GM19452 (cell line): ENCODE results near the gene CYP4A11.
"Not testable (repeated sequence)": the region's sequence is repeated elsewhere in the genome, so short reads cannot be mapped to it uniquely, and the experiment has no call there.

Experiments used
- ATAC-seq: cut with Tn5 transposase; IDR thresholded peaks from one replicate; pipeline ENCODE4 v1.9.1; 2021; ENCODE audit not compliant: unreplicated experiment

The CYP4A11 gene, protein sequence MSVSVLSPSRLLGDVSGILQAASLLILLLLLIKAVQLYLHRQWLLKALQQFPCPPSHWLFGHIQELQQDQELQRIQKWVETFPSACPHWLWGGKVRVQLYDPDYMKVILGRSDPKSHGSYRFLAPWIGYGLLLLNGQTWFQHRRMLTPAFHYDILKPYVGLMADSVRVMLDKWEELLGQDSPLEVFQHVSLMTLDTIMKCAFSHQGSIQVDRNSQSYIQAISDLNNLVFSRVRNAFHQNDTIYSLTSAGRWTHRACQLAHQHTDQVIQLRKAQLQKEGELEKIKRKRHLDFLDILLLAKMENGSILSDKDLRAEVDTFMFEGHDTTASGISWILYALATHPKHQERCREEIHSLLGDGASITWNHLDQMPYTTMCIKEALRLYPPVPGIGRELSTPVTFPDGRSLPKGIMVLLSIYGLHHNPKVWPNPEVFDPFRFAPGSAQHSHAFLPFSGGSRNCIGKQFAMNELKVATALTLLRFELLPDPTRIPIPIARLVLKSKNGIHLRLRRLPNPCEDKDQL

DNA sequence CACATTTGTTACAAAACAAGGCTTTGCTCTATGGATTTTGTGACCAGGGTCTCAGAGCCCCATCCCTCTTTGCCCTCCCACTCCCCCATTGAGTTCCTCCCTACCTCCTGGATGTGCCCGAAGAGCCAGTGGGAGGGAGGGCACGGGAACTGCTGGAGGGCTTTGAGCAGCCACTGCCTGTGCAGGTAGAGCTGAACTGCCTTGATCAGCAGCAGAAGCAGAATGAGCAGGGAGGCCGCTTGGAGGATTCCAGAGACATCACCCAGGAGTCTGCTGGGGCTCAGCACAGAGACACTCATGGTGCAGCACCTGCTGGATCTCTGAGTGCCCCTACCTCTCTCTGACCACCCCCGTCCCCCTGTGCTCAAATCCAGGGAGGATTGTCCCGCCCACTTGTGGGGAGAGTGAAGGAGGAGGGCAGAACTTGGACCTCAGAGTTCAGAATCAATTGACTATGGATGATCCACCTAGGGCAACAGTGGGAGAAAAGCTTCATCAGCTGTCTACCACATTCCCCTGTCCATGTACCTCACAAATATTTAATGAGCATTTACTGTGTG lies at the start of gene CYP4A11:
Gene CYP4A11 (minus strand): TSS at position 342 of the 560 bp plus-strand sequence. CDS start 43 bp downstream, at position 299.
- ATAC-seq = no peak

DNA sequence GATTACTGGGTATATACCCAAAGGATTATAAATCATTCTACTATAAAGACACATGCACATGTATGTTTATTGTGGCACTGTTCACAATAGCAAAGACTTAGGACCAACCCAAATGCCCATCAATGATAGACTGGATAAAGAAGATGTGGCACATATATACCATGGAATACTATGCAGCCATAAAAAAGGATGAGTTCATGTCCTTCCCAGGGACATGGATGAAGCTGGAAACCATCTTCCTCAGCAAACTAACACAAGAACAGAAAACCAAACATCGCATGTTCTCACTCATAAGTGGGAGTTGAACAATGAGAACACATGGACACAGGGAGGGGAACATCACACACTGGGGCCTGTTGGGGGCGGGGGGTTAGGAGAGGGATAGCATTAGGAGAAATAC lies 49.3 kb upstream of the CYP4A11 start:
- not testable (repeated sequence) for ATAC-seq

DNA sequence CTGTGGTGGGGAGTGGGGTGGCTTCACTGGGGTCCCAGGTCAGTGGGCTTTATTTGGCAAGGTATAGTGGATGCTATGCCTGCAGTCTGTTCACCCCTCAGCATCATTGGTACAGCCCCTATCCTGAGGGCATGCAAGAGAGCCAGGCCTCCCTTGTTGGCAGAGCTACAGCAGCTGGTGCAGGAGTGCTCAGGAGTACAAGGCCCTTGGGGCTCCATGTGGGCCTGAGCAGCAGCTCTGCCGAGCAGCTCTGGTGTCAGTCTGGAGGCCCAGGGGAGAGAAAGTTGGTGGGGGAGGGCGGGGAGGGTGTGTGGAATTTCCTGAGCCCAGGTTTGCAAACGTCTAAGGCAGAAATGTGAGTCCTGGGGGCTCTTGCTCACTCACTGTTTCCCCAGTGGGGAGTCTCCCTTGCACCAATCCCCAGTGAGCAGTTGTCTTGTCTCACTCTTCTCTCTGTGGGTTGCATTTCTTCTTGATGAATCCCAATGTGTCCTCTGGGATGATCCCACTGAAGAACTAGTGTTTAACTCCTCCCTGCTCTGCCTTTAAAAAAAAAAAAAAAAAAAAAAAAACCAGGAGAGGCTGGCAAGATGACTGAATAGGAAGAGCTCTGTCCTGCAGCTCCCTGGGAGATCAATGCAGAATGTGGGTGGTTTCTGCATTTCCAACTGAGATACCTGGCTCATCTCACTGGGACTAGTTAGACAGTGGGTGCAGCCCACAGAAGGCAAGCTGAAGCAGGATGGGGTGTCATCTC lies 42.7 kb upstream of the CYP4A11 start:
- ATAC-seq = no peak

DNA sequence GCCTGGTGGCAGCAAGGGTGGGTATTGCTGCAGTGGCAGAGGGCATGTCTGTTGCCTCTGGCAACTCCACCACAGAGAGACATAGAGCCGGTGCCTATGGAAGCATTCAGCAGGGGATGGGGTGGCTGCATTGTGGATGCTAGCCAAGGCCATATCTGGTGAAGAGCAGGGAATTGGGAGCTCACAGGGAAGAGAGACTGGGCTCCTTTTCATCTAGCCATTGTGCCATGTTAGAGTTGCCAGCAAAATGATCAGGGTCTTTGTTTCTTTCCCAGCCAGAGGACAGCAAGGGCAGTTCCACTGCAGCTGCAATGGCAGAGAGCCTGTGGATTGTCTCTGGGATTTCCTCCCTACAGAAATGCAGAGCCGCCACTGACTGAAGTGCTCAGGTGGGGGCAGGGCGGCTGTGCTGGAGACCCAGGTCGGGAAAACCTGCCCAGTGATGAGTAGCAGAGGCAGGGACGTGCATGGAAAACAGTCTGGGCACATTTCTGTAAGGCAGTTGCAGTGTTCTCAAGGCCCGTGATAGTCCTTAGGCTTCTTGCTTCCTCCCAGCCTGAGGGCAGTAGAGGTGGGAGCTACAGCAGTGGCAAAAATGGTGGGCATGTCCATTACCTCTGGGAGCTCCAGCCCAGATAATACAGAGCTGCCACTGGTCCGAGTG lies 42.0 kb upstream of the CYP4A11 start:
- ATAC-seq = no peak

DNA sequence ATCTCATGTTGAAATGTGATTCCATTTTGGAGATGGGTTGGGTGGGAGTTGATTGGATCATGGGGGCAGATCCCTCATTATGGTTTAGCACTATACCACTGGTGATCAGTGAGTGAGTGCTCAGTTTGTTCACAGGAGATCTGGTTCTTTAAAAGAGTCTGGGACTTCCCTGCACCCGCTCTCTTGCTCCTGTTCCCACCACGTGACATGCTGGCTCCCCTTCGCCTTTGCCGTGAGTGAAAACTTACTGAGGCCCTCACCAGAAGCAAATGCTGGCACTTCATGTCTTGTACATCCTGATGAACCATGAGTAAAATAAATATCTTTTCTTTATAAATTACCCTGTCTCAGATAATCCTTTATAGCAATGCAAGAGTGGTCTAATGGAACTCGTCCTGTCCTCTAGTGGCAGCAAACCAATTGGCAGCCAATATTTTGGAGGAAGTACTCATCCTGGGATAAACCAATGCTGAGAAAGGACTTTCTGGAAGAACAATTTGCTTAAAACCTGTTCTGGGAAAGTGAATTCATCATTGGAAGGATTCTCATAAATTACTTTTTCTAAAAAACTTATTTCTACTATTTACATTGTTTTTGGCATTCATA lies 27.8 kb upstream of the CYP4A11 start:
- ATAC-seq = no peak

DNA sequence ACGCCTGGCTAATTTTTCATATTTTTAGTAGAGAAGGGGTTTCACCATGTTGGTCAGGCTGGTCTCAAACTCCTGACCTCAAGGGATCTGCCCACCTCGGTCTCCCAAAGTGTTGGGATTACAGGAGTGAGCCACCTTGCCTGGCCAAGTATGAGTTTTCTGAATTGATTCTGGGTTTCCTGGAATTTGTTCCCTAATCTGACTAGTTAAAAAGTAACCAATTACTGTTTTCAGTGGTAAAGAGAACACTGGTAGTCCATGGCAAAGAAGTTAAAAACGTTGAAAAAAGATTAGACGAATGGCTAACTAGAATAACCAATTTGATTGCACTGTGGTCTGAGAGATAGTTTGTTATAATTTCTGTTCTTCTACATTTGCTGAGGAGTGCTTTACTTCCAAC lies 21.0 kb upstream of the CYP4A11 start:
- not testable (repeated sequence) for ATAC-seq

DNA sequence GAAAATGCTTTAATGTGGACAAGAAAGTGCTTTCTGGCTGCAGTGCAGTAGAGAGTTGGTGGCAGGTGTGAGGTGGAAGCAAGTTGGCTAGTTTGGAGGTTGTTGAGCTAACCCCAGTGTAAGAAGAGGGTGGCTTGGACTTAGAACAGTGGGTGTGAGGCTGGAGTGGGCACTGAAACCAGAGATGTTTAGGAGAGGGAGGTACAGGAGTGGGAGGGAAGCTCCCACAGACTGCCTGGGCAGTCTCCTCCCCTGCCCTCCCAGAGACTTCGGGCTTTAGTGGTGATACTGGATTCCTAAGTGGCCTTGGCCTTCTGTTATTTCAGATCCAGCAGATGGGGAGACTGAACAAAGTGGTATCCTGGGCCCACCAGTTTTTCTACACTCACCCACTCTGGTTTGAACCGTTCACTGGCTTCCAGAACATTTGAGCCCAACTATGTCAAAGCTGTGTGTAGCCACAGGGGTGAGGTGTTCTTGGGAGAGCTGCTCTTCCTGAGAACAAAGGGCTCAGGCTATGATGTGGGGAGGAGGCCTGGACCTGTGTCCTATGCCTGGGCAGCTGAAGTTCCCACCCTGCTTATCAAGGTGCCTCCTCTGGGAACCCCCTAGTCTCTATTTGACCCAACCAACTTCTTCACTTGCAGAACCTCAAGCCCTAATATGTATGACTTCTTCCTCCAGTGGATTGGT lies 19.9 kb upstream of the CYP4A11 start:
- ATAC-seq = no peak

DNA sequence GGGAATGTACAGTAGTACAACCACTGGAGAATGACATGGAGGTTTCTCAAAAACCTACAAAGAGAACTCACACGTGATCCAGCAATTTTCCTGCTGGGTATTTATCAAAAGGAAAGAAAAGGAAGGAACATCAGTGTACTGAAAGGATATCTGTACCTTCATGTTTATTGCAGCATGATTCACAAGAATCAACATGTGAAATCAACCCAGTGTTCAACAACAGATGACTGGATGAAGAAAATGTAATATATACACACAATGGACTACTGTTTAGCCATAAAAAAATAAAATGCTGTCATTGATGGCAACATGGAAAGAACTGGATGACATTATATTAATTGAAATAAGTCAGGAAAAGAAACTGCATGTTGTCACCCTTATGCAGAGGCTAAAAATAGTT lies 19.0 kb upstream of the CYP4A11 start:
- no peak for ATAC-seq

DNA sequence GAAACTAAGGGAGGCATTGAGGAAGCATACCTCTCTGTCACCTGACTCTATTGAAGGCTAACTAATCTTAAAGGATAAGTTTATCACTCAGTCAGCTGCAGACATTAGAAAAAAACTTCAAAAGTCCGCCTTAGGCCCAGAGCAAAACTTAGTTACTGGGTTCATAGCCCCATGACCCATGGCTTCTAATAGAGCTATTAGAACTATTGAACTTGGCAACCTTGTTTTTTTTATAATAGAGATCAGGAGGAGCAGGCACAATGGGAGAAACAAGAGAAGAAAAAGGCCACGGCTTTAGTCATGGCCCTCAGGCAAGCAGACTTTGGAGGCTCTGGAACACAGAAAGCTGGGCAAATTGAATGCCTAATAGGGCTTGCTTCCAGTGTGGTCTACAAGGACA lies 13.8 kb upstream of the CYP4A11 start:
- not testable (repeated sequence) for ATAC-seq

DNA sequence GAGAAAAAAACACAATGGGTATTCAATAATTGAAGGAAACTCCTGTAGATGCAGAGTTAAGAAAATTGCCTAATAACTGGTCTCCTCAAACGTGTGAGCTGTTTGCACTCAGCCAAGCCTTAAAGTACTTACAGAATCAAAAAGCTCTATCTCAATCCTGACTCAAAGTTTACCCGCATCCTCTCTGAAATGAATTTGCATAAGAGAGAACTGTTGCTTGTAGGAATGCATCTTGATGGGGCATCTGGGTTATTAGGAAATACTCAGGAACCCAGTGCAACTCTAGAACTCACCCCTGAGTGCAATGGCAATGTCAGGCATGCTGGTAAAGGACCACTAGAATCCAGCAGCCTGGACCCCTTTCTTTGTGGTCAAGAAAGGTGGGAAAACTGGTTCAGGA lies 12.6 kb upstream of the CYP4A11 start:
- not testable (repeated sequence) for ATAC-seq

DNA sequence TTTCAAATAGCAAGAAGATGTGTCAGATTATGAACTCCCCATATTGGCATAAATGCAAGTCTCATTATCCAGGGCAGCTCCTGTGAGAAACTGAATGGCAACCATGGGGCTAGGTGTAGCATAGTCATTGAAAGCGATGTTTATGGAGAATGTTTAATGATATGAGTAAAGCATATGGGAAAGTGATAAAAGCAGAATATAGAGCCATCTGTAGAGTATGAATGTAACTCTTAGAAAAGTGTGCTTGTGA lies 8.1 kb upstream of the CYP4A11 start:
- ATAC-seq = not testable (repeated sequence)

DNA sequence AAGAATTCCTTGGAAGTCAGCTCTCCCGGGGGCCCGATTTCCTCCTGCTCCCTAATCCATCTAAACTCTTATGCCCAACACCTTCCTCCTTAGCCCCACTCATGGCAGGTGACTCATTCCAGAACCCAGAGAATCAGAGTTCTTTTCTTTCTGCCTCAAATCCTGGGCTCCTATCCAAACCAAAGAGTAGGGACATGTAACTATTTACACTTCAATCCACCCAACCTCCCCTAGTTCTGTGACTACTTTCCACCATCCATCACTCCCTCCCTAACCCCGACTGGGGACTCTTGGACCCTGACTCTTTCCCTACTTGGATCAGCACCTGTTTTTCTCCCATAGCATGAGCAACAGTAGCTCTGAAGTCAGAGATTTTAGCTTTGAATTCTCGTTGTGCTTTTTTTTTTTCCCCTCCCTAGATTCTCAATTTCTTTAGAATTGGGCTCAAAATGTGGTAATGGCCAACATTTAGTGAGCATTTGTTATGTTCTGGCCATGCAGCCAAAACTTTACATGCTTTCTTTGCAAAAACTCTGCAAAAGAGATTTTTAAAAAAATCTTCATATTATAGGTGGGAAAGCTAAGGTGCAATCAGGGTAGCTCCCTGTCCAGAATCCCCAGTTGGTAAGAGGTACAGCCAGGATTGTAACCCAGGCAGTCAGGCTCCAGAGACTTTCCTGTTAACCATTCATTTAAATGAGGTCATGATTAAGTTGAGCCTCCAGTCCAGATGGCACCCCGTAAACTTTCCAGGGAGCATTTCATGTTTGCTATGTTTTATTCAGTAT lies 7.5 kb upstream of the CYP4A11 start:
- ATAC-seq = no peak

DNA sequence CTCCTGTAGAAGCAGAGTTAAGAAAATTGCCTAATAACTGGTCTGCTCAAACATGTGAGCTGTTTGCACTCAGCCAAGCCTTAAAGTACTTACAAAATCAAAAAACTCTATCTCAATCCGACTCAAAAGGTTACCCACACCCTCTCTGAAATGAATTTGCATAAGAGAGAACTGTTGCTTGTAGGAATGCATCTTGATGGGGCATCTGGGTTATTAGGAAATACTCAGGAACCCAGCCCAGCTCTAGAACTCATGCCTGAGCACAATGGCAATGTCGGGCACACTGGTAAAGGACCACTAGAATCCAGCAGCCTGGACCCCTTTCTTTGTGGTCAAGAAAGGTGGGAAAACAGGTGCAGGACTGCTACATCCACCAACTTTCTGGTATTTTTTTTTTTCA lies 6.4 kb upstream of the CYP4A11 start:
- not testable (repeated sequence) for ATAC-seq

DNA sequence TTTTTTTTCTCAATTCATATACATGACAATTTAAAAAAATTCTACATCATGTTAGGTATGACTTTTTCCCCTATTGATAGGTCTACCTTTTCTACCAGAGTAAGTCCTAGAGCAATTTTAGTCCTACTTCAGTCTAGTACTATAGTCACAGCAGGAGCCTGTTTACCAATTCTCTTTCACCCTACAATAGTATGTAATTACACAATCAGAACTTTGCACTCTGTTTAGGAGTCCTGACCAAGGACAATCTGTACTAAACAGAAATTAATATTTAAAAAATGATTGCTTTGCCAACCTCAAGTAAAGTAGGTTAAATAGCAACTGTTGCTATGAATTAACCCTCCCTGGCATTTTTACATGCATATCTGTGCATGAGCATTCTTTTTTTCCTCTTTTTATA lies 810 bp upstream of the CYP4A11 start:
- no peak for ATAC-seq

DNA sequence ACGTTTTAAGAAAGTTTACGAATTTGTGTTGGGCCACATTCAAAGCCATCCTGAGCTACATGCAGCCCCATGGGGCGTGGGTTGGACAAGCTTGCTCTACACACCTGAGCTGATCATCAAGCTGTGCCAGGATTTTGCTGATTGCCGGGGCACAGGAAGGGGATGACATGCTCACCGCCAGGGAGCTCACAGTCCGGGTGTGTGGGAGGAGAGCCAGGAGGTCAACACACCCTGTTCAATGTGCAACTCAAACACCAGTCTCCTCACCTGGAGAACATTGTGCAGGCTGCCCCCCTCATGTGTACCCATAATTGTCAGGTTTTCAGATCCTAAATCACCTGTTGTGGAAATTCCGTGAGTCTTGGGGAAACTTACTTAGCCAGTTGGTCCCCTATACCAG lies 969 bp downstream of the CYP4A11 start:
- ATAC-seq = no peak

DNA sequence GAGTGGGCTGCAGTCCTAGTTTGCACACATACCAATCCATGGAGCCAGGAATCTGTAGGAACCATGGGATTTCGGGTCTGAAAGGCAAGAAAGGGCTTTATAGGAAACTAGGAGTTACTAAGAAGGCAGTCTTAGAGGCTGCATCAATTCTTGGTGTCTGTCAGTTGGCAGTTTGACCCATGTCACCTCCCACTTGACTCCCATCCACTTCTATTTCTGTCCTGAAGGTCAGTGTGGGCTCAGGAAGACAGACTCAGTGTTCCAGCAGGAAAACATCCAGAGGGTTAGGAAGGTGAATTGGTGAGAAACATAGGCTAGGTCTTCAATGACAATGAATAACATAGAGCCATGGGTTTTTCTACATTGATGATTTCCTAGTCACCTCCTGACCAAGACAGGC lies 4.0 kb downstream of the CYP4A11 start:
- ATAC-seq = no peak

DNA sequence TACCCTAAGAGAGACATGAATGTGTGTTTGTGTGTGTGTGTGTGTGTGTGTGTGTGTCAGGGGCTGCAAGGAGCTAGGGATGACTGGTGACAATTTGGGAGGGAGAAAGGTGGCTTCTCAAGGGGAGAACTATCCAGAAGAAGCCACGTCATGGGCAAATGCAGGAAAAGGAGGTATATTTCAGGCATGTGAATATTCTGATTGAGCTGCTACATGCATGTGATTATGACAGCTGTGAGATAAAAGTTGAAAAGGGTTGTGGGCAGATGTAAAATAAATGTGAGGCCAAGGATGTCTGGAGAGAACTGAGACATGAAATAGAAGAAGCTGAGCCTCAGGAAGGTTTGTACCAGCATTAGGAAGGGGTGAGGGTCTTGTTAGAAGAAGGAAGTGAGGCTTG lies 4.5 kb downstream of the CYP4A11 start:
- ATAC-seq = no peak

DNA sequence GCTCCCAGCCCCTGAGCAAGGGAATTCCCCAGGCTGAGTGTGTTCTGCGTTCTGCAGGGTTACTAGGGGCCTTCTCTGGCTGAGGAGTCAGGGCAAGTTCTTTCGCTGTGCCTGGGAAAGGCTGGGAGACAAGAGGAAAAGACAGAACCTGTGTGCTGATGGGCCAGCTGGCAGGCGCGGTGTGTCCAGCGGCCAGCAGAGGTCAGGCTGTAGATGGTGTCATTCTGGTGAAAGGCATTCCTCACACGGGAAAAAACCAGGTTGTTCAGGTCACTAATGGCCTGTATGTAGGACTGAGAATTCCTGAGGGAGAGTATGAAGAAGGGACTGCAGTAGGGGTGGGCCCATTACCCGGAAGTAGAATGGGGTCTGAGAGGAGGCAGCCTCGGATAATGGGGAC lies 6.4 kb downstream of the CYP4A11 start:
- ATAC-seq = not testable (repeated sequence)

DNA sequence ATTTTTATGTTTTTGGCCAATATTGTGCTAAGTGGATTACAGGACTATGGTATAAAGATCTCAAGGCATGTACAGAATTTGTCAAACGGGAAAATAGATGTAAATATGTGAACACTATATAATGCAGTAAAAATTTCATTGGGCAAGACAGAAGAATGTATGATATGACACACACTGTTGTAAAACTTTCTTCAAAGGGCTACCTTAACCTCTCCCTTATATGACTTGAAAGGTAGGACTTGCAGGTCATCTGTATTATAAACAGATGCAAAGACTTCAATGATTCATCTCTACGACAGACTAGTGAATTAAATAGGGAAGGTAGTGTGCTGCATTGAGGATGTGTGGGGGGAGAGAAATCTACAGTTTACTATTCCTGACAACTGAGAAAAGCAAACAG lies 9.3 kb downstream of the CYP4A11 start:
- not testable (repeated sequence) for ATAC-seq

DNA sequence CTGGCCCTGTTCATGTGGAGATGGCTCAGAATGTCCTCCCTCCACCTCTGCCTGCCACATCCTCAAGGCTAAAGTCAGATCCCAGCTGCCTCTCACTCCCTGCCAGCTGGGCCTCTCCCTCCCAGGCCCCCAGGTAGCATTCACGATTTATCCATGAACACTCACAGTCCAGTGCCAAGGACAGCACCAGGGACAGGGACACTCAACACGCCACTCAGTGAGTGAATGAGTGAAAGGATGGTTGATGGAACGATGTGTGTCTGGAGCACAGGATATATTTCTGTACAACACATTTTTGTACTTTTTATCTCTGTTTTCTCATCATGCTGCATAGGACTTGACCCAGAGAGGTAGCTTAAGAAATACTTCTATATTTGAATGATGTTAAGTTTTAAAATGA lies 10.1 kb downstream of the CYP4A11 start:
- no peak for ATAC-seq
